Endothelial cell of umbilical vein (primary cell): ENCODE data around the gene ZNF783. TPM values are rescaled to one million over a fixed set of nuclear protein-coding genes. Genes with fewer than 3 reads are reported as not detected.

Experiments
- BruUV-seq: library from RNA; stranded (reverse); fragments of 400-500 nt; replicated peaks from 2 replicates; lab custom pipeline; 2021; lab: Mats Ljungman, UMichigan
- CTCF ChIA-PET: fragments of 300-600, 350-600 bp; sonication (Branson Sonifier 250); formaldehyde crosslinking; loops from one replicate; lab custom pipeline; 2021; ENCODE audit warnings: antibody characterized with exemption, inconsistent platforms; lab: Charles Lee
- POLR2A ChIA-PET: fragments of 300-600, 350-600 bp; sonication (Branson Sonifier 250); formaldehyde crosslinking; loops from one replicate; lab custom pipeline; 2021; ENCODE audit warnings: antibody characterized with exemption, inconsistent platforms; lab: Charles Lee
- DNase-seq: peaks from one replicate; pipeline ENCODE4 v3.0.0-alpha.2; 2011; ENCODE audit warnings: low read depth, low spot score
- FAIRE-seq: peaks from 2 replicates; lab custom pipeline; 2011; peaks lifted over from hg19 to GRCh38; lab: Jason Lieb, UNC
- H2AFZ ChIP-seq: 2 replicates; pipeline ENCODE4 v1.6.0; 2012; ENCODE audit warnings: low read depth, low read length, control low read depth, inconsistent platforms
- H3K27ac ChIP-seq: 2 replicates; pipeline ENCODE4 v1.5.1; 2011; ENCODE audit warnings: low read depth, mild to moderate bottlenecking, control low read depth, low read length, moderate library complexity; ENCODE audit not compliant: insufficient read depth
- H3K27me3 ChIP-seq, 2 experiments: 2 replicates each; pipeline versions ENCODE4 v1.6.0 to v1.6.1; 2011; ENCODE audit warnings: low read length in 2 of 2, mixed read lengths in 1 of 2; ENCODE audit not compliant: control insufficient read depth in 2 of 2, insufficient read depth in 2 of 2
- H3K36me3 ChIP-seq, 2 experiments: 2 replicates in 1 of 2; 3 replicates in 1 of 2; pipeline ENCODE4 v1.5.1; 2011; ENCODE audit warnings: low read length in 2 of 2, mild to moderate bottlenecking in 1 of 2, moderate library complexity in 1 of 2; ENCODE audit not compliant: control insufficient read depth in 2 of 2, insufficient read depth in 2 of 2; ENCODE audit errors: extremely low read depth in 1 of 2
- H3K4me1 ChIP-seq: 3 replicates; pipeline ENCODE4 v1.5.1; 2011; ENCODE audit warnings: mild to moderate bottlenecking, low read length; ENCODE audit not compliant: control insufficient read depth, insufficient read depth; ENCODE audit errors: extremely low read depth
- H3K4me2 ChIP-seq: 2 replicates; pipeline ENCODE4 v1.6.1; 2011; ENCODE audit warnings: low read length, control low read depth, mixed read lengths; ENCODE audit not compliant: insufficient read depth
- H3K4me3 ChIP-seq, 3 experiments: fragments of 200-600 bp in 1 of 3; sonication (generic), shearing (Covaris generic) in 1 of 3; replicated peaks in 1 of 3; 2 replicates each; pipeline ENCODE4 v1.5.1; 2011 to 2016; ENCODE audit warnings: control low read depth in 3 of 3, low read length in 3 of 3, mild to moderate bottlenecking in 2 of 3, inconsistent platforms in 1 of 3, low read depth in 1 of 3, moderate library complexity in 1 of 3; ENCODE audit not compliant: insufficient read depth in 1 of 3
- H3K79me2 ChIP-seq: 2 replicates; pipeline ENCODE4 v1.6.0; 2012; ENCODE audit warnings: low read length, inconsistent platforms; ENCODE audit not compliant: control insufficient read depth, insufficient read depth
- H3K9ac ChIP-seq: replicated peaks from 2 replicates; pipeline ENCODE3; 2011; ENCODE audit warnings: low read length, control low read depth; ENCODE audit not compliant: insufficient read depth; ENCODE audit errors: extremely low read depth
- H3K9me1 ChIP-seq: replicated peaks from 3 replicates; pipeline ENCODE4 v1.6.0; 2011; ENCODE audit warnings: mild to moderate bottlenecking, low read length; ENCODE audit not compliant: control insufficient read depth, insufficient read depth; ENCODE audit errors: extremely low read depth
- H3K9me3 ChIP-seq: replicated peaks from 2 replicates; pipeline ENCODE4 v1.5.1; 2012; ENCODE audit warnings: low read length, inconsistent platforms; ENCODE audit not compliant: control insufficient read depth, insufficient read depth
- H4K20me1 ChIP-seq: replicated peaks from 2 replicates; pipeline ENCODE3; 2011; ENCODE audit warnings: mild to moderate bottlenecking, low read length; ENCODE audit not compliant: control insufficient read depth, insufficient read depth; ENCODE audit errors: extremely low read depth
- CTCF ChIP-seq, 2 donors: IDR thresholded peaks; 1 replicate in 1 of 2; 2 replicates in 1 of 2; pipeline ENCODE4 v1.5.1; 2011; ENCODE audit warnings: low read length in 2 of 2, mild to moderate bottlenecking in 2 of 2, moderate library complexity in 2 of 2, control low read depth in 1 of 2, inconsistent platforms in 1 of 2, low read depth in 1 of 2; ENCODE audit not compliant: insufficient read depth in 1 of 2; ENCODE audit errors: extremely low read depth in 1 of 2
- EZH2 ChIP-seq: IDR thresholded peaks from 2 replicates; pipeline ENCODE4 v1.6.1; 2012; ENCODE audit warnings: borderline replicate concordance, low read depth, mild to moderate bottlenecking, moderate library complexity, low read length, inconsistent platforms; ENCODE audit not compliant: severe bottlenecking
- FOS ChIP-seq: IDR thresholded peaks from 2 replicates; pipeline ENCODE4 v1.6.1; 2011; ENCODE audit warnings: mild to moderate bottlenecking, low read length, moderate library complexity, borderline replicate concordance; ENCODE audit not compliant: insufficient read depth
- GATA2 ChIP-seq: IDR thresholded peaks from 2 replicates; pipeline ENCODE4 v1.7.0; 2011; ENCODE audit warnings: low read depth, mild to moderate bottlenecking, moderate library complexity, mixed read lengths, low read length; ENCODE audit not compliant: insufficient read length, insufficient read depth
- JUN ChIP-seq: IDR thresholded peaks from 2 replicates; pipeline ENCODE4 v1.6.1; 2011; ENCODE audit warnings: borderline replicate concordance, low read depth; ENCODE audit not compliant: insufficient read length, insufficient read depth
- MAX ChIP-seq: IDR thresholded peaks from 2 replicates; pipeline ENCODE4 v1.6.1; 2011; ENCODE audit not compliant: insufficient read depth, insufficient read length
- MYC ChIP-seq: IDR thresholded peaks from one replicate; pipeline ENCODE4 v1.6.1; 2011; ENCODE audit warnings: mild to moderate bottlenecking, low read depth, low read length
- POLR2A ChIP-seq: IDR thresholded peaks from 2 replicates; pipeline ENCODE4 v1.6.1; 2012; ENCODE audit warnings: low read depth, mild to moderate bottlenecking, control low read depth, low read length
- POLR2AphosphoS5 ChIP-seq: IDR thresholded peaks from 2 replicates; pipeline ENCODE4 v1.6.1; 2012; ENCODE audit warnings: low read depth, mild to moderate bottlenecking, control low read depth, low read length, moderate library complexity; ENCODE audit not compliant: insufficient read depth
- dilution Hi-C: fragments of 300-500 bp; cut with MboI; formaldehyde crosslinking; loops from one replicate; pipeline ENCODE4 v1.15.0; 2019; ENCODE audit warnings: low sequenced_read_pairs; ENCODE audit not compliant: extremely low pct_ligation_motif_present
- intact Hi-C: fragments of 100-400 bp; cut with micrococcal nuclease; formaldehyde crosslinking; loops from one replicate; pipeline ENCODE4 v1.10.0; 2022
- polyA plus RNA-seq, 4 experiments: library from polyadenylated mRNA; depleted of rRNA in 3 of 4; stranded (reverse) in 3 of 4; unstranded in 1 of 4; fragments of >200 nt; gene quantifications; 2 replicates each; pipeline versions ENCODE4 v1.2.1 to v1.2.3, GENCODE V29; 2011 to 2012; ENCODE audit warnings: missing spikeins in 1 of 4
- total RNA-seq: library from RNA; stranded (reverse); gene quantifications from 2 replicates; pipeline ENCODE4 v1.2.3, GENCODE V29; 2021

Gene ZNF783
- total and polyA plus RNA-seq, 2 donors (not counting 3 experiments of a cell fraction or from before 2014, with no cell fraction given), result 7.3 to 9.8 TPM

- BruUV-seq, result no TSS peak
- Histone ChIP-seq H3K9me1 (peaks cover 3% of the 10 kb centered on the region), H3K4me1 (peaks cover 6% of the 10 kb centered on the region), H3K27ac (no peak overlapping the region), H3K9me3 (no peaks in the 10 kb centered on the region), H3K9ac (no peak overlapping the region), H3K36me3 (peaks cover 0 to 2% of the 10 kb centered on the region in 2 experiments), H3K4me3 (no peak overlapping the region), H3K79me2 (peaks cover 33% of the 10 kb centered on the region), H3K27me3 (no peaks in the 10 kb centered on the region), H3K4me2 (no peak overlapping the region), H4K20me1 (peaks cover 5% of the 10 kb centered on the region), H2AFZ (no peak overlapping the region)
- TF ChIP-seq MYC (no peak), FOS (no peak), POLR2AphosphoS5 (no peak), CTCF (IDR thresholded peaks at IDR 0.05; ENCODE audit: extremely low read depth in 1 of 2, insufficient read depth in 1 of 2, low read depth in 1 of 2, low read length in 2 of 2) (no peak)
- no peak for DNase-seq
- intact Hi-C loops (no loop called here), dilution Hi-C loops (no loop called here)
- ChIA-PET POLR2A (no interaction called here), CTCF (no interaction called here)
- FAIRE-seq, result no peak
Measured at GRCh38 chr7:149245244-149245643, 16.8 kb upstream of the ZNF783 start.

- H3K9ac ChIP-seq, result no peak overlapping the region
- H3K27me3 ChIP-seq, result no peaks in the 10 kb centered on the region
- peaks cover 28% of the 10 kb centered on the region for H3K79me2 ChIP-seq
- no peak overlapping the region for H3K4me3 ChIP-seq
- ChIA-PET CTCF (no interaction called here), POLR2A (no interaction called here)
- H3K9me1 ChIP-seq, result no peaks in the 10 kb centered on the region
- FAIRE-seq (no peak), DNase-seq (no peak)
- peaks cover 5% of the 10 kb centered on the region for H4K20me1 ChIP-seq
- intact Hi-C loops (no loop called here), dilution Hi-C loops (no loop called here)
- no peak overlapping the region for H3K27ac ChIP-seq
- no peak overlapping the region for H2AFZ ChIP-seq
- H3K9me3 ChIP-seq, result no peaks in the 10 kb centered on the region
- TF ChIP-seq CTCF (IDR thresholded peaks at IDR 0.05; ENCODE audit: extremely low read depth in 1 of 2, insufficient read depth in 1 of 2, low read depth in 1 of 2, low read length in 2 of 2) (no peak), EZH2 (no peak), POLR2AphosphoS5 (no peak), FOS (no peak), GATA2 (no peak), POLR2A (no peak), MAX (no peak), MYC (no peak), JUN (no peak)
- peaks cover 2 to 6% of the 10 kb centered on the region in 2 experiments for H3K36me3 ChIP-seq
- BruUV-seq, result no TSS peak
- no peak overlapping the region for H3K4me2 ChIP-seq
- H3K4me1 ChIP-seq, result peaks cover under 1% of the 10 kb centered on the region
Measured at GRCh38 chr7:149245744-149246143, 16.3 kb upstream of the ZNF783 start.
